Liver (tissue), 3 donors: ENCODE measurements around the gene BCL2.

Experiments used
- FOXA1 ChIP-seq: IDR thresholded peaks from 2 replicates; pipeline ENCODE4 v1.6.1; 2016; ENCODE audit warnings: antibody characterized with exemption
- GABPA ChIP-seq, 2 donors: IDR thresholded peaks in 1 of 2; conservative IDR thresholded peaks in 1 of 2; 2 replicates each; pipeline ENCODE4 v1.6.1; 2016; ENCODE audit warnings: antibody characterized with exemption in 2 of 2, mild to moderate bottlenecking in 1 of 2, moderate library complexity in 1 of 2
- MAX ChIP-seq: IDR thresholded peaks from 2 replicates; pipeline ENCODE4 v1.6.1; 2016; ENCODE audit warnings: antibody characterized with exemption
- RAD21 ChIP-seq, 2 donors: IDR thresholded peaks; 2 replicates each; pipeline ENCODE4 v1.6.1; 2016; ENCODE audit warnings: antibody characterized with exemption in 2 of 2, mild to moderate bottlenecking in 2 of 2
- RXRA ChIP-seq, 2 donors: IDR thresholded peaks; 2 replicates each; pipeline ENCODE4 v1.6.1; 2017 to 2018; ENCODE audit warnings: antibody characterized with exemption in 2 of 2, mild to moderate bottlenecking in 1 of 2
- TAF1 ChIP-seq: conservative IDR thresholded peaks from 2 replicates; pipeline ENCODE4 v1.6.1; 2016; ENCODE audit warnings: antibody characterized with exemption, mild to moderate bottlenecking
- YY1 ChIP-seq: IDR thresholded peaks from 2 replicates; pipeline ENCODE4 v1.6.1; 2016; ENCODE audit warnings: antibody characterized with exemption, mild to moderate bottlenecking
- ZBTB33 ChIP-seq: IDR thresholded peaks from 2 replicates; pipeline ENCODE4 v1.6.1; 2016; ENCODE audit warnings: antibody characterized with exemption
- TF ChIP-seq, protein P1 (sequence below): fragments of 150-350 bp; IDR thresholded peaks from 2 replicates; pipeline ENCODE4 v1.5.1; 2017; ENCODE audit warnings: improper control_type of control experiment, low read depth, low read length; ENCODE audit not compliant: missing input control
- TF ChIP-seq, protein P2 (sequence below): IDR thresholded peaks from 2 replicates; pipeline ENCODE4 v1.6.1; 2016; ENCODE audit warnings: antibody characterized with exemption, mild to moderate bottlenecking
- TF ChIP-seq, protein P3 (sequence below): IDR thresholded peaks from 2 replicates; pipeline ENCODE4 v1.6.1; 2016; ENCODE audit warnings: antibody characterized with exemption
- donor health status: healthy.
- donor health status: healthy.

DNA sequence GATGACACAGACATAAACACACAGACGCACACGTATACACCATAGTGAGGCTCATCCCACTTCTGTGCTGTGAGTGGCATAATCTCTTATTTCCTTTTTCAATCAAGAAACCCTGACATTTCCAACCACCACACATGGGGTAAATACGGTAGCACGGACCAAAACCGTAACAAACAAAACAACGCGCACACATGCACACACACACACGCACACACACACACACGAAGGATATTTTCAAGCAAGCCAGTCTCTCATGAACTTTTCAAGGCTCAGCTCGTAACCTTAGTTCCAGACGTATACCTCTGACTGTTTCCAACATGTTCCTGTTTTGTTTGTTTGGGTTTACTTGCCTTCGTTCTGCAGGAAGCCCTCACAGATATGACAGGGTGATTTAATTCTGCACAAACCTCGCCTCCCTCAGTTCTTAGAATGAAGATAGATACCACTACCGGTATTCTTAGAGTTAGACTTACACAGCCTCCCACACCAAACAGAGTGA, 119.8 kb downstream of the BCL2 start:
- TF ChIP-seq, protein P1, sequence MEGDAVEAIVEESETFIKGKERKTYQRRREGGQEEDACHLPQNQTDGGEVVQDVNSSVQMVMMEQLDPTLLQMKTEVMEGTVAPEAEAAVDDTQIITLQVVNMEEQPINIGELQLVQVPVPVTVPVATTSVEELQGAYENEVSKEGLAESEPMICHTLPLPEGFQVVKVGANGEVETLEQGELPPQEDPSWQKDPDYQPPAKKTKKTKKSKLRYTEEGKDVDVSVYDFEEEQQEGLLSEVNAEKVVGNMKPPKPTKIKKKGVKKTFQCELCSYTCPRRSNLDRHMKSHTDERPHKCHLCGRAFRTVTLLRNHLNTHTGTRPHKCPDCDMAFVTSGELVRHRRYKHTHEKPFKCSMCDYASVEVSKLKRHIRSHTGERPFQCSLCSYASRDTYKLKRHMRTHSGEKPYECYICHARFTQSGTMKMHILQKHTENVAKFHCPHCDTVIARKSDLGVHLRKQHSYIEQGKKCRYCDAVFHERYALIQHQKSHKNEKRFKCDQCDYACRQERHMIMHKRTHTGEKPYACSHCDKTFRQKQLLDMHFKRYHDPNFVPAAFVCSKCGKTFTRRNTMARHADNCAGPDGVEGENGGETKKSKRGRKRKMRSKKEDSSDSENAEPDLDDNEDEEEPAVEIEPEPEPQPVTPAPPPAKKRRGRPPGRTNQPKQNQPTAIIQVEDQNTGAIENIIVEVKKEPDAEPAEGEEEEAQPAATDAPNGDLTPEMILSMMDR, result no peak
- TF ChIP-seq RAD21 (IDR thresholded peaks at IDR 0.05) (no peak), YY1 (no peak), ZBTB33 (no peak), RXRA (IDR thresholded peaks at IDR 0.05) (no peak), MAX (no peak), GABPA (IDR thresholded peaks at IDR 0.05 in 1 of 2, conservative IDR thresholded peaks at IDR 0.05 in 1 of 2) (no peak), FOXA1 (no peak), TAF1 (no peak)
- TF ChIP-seq, protein P2, sequence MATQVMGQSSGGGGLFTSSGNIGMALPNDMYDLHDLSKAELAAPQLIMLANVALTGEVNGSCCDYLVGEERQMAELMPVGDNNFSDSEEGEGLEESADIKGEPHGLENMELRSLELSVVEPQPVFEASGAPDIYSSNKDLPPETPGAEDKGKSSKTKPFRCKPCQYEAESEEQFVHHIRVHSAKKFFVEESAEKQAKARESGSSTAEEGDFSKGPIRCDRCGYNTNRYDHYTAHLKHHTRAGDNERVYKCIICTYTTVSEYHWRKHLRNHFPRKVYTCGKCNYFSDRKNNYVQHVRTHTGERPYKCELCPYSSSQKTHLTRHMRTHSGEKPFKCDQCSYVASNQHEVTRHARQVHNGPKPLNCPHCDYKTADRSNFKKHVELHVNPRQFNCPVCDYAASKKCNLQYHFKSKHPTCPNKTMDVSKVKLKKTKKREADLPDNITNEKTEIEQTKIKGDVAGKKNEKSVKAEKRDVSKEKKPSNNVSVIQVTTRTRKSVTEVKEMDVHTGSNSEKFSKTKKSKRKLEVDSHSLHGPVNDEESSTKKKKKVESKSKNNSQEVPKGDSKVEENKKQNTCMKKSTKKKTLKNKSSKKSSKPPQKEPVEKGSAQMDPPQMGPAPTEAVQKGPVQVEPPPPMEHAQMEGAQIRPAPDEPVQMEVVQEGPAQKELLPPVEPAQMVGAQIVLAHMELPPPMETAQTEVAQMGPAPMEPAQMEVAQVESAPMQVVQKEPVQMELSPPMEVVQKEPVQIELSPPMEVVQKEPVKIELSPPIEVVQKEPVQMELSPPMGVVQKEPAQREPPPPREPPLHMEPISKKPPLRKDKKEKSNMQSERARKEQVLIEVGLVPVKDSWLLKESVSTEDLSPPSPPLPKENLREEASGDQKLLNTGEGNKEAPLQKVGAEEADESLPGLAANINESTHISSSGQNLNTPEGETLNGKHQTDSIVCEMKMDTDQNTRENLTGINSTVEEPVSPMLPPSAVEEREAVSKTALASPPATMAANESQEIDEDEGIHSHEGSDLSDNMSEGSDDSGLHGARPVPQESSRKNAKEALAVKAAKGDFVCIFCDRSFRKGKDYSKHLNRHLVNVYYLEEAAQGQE, result no peak
- TF ChIP-seq, protein P3, sequence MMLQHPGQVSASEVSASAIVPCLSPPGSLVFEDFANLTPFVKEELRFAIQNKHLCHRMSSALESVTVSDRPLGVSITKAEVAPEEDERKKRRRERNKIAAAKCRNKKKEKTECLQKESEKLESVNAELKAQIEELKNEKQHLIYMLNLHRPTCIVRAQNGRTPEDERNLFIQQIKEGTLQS, result no peak
